Glutamatergic neuron (in vitro differentiated cells): ENCODE data around the gene INSC. TPM values are rescaled to one million over a fixed set of nuclear protein-coding genes. Genes with fewer than 3 reads are reported as not detected.

ENCODE experiments used
- DNase-seq: peaks from one replicate; pipeline ENCODE4 v3.0.0; 2022
- H3K27ac Mint-ChIP-seq: one replicate; pipeline ENCODE4 v1.8.0; 2020; ENCODE audit warnings: mild to moderate bottlenecking, mixed read lengths, inconsistent platforms; ENCODE audit not compliant: unreplicated experiment
- H3K27me3 Mint-ChIP-seq: one replicate; pipeline ENCODE4 v1.8.0; 2020; ENCODE audit warnings: mild to moderate bottlenecking, moderate library complexity, mixed read lengths, inconsistent platforms; ENCODE audit not compliant: unreplicated experiment
- H3K36me3 Mint-ChIP-seq: one replicate; pipeline ENCODE4 v1.8.0; 2020; ENCODE audit warnings: mild to moderate bottlenecking, mixed read lengths, inconsistent platforms; ENCODE audit not compliant: unreplicated experiment
- H3K4me1 Mint-ChIP-seq: one replicate; pipeline ENCODE4 v1.8.0; 2020; ENCODE audit warnings: mild to moderate bottlenecking, low read depth, mixed read lengths, inconsistent platforms; ENCODE audit not compliant: unreplicated experiment
- H3K4me3 Mint-ChIP-seq: one replicate; pipeline ENCODE4 v1.8.0; 2020; ENCODE audit warnings: mild to moderate bottlenecking, mixed read lengths, inconsistent platforms; ENCODE audit not compliant: unreplicated experiment
- H3K9me3 Mint-ChIP-seq: one replicate; pipeline ENCODE4 v1.8.0; 2020; ENCODE audit warnings: mild to moderate bottlenecking, moderate library complexity, mixed read lengths, inconsistent platforms; ENCODE audit not compliant: unreplicated experiment
- total RNA-seq: library from RNA; stranded (reverse); fragmentation: NEBNext Ultra II Directional; extraction: Animal tissue kit (Norgen Biotek cat#: 25700); gene quantifications from one replicate; pipeline ENCODE4 v1.2.1, GENCODE V29; 2021; ENCODE audit not compliant: unreplicated experiment
- TF ChIP-seq, protein P1 (sequence below): fragments of 200-600 bp; sonication (generic); IDR thresholded peaks from one replicate; pipeline ENCODE4 v1.5.0; 2021; ENCODE audit not compliant: partially characterized antibody, unreplicated experiment

INSC gene
- total RNA-seq, 1 donor from 2014 or later, result not detected

GRCh38 chr11:15150507-15150906 lies 35.8 kb downstream of the INSC start:
- H3K36me3 Mint-ChIP-seq, result peaks cover 3% of the 10 kb centered on the region

DNA sequence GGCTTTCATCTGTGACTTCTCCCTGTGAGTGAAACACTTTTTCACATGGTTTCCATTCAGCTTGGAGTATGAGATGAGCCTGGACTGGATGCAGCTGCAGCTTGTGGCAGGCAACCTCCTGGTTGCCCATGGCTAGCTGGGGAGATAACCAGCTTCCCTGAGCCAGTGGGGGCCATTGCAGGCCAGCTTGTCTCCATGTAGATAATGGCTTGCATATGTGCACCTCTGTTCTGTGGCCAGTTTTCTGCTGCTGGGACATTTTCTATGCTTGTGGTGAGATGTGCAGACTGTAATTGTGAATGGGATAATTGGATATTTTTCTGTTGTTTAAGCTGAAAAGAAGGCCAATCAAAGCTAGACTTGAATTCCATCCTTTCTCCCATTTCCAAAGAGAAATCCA lies 38.5 kb downstream of the INSC start:
- H3K4me3 Mint-ChIP-seq, result no peak overlapping the region
- peaks cover 3% of the 10 kb centered on the region for H3K36me3 Mint-ChIP-seq
- no peaks in the 10 kb centered on the region for H3K27me3 Mint-ChIP-seq
- no peak overlapping the region for H3K27ac Mint-ChIP-seq
- no peaks in the 10 kb centered on the region for H3K9me3 Mint-ChIP-seq
- DNase-seq, result no peak
- H3K4me1 Mint-ChIP-seq, result no peaks in the 10 kb centered on the region
- TF ChIP-seq, protein P1, sequence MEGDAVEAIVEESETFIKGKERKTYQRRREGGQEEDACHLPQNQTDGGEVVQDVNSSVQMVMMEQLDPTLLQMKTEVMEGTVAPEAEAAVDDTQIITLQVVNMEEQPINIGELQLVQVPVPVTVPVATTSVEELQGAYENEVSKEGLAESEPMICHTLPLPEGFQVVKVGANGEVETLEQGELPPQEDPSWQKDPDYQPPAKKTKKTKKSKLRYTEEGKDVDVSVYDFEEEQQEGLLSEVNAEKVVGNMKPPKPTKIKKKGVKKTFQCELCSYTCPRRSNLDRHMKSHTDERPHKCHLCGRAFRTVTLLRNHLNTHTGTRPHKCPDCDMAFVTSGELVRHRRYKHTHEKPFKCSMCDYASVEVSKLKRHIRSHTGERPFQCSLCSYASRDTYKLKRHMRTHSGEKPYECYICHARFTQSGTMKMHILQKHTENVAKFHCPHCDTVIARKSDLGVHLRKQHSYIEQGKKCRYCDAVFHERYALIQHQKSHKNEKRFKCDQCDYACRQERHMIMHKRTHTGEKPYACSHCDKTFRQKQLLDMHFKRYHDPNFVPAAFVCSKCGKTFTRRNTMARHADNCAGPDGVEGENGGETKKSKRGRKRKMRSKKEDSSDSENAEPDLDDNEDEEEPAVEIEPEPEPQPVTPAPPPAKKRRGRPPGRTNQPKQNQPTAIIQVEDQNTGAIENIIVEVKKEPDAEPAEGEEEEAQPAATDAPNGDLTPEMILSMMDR, result no peak

More at GRCh38 chr11:15150507-15150906, 35.8 kb downstream of the INSC start:
- H3K4me1 Mint-ChIP-seq, result no peaks in the 10 kb centered on the region
- H3K4me3 Mint-ChIP-seq, result no peak overlapping the region
- no peaks in the 10 kb centered on the region for H3K9me3 Mint-ChIP-seq
- no peak overlapping the region for H3K27ac Mint-ChIP-seq
- peaks cover 2% of the 10 kb centered on the region for H3K27me3 Mint-ChIP-seq
- TF ChIP-seq, protein P1, result no peak
- no peak for DNase-seq

- H3K4me3 Mint-ChIP-seq, result no peak overlapping the region
- peaks cover 3% of the 10 kb centered on the region for H3K36me3 Mint-ChIP-seq
- no peak for DNase-seq
- TF ChIP-seq, protein P1, result no peak
- H3K27me3 Mint-ChIP-seq, result no peaks in the 10 kb centered on the region
- no peaks in the 10 kb centered on the region for H3K9me3 Mint-ChIP-seq
- H3K27ac Mint-ChIP-seq, result no peak overlapping the region
- H3K4me1 Mint-ChIP-seq, result no peaks in the 10 kb centered on the region
Measured at GRCh38 chr11:15157181-15157580, 42.5 kb downstream of the INSC start.

GRCh38 chr11:15157606-15158137 lies 42.9 kb downstream of the INSC start:
- no peak for DNase-seq
- Mint-ChIP-seq H3K27me3 (no peaks in the 10 kb centered on the region), H3K4me1 (no peaks in the 10 kb centered on the region), H3K9me3 (no peaks in the 10 kb centered on the region), H3K36me3 (no peaks in the 10 kb centered on the region), H3K27ac (peak overlapping the region; percentile 18), H3K4me3 (no peak overlapping the region)
- TF ChIP-seq, protein P1, result no peak

DNA sequence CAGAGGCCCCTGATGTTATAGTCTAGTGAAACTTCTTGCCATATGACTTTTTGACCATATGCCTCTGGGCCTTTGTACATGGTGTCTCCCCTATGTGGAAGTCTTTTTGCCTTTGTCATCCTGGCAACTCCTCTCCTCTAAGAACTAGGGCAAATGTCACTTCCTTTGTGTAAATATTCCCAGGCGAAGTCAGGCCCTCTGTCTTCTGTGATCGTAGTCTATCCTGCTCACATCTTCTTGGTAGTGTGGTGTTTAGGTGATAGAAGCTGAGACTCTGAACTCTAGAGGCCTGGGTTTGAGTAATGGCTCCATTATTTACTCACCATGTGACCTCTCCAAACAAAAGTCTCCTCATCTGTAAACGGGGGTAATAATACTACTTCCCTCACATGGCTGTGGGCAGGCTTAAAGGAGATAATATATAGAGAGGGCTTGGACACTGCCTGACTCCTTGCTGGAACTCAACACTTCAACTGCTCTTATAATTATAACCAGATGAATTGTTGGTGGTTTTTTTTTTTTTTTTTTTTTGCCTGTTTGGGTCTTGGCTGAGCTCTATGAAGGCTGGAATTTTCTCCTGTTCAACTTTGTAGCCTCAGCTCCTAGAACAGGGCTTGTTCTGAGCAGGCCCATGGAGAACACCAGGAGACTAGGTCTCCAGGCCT lies 43.8 kb downstream of the INSC start:
- no peak for DNase-seq
- Mint-ChIP-seq H3K27ac (no peak overlapping the region), H3K4me3 (no peak overlapping the region), H3K27me3 (no peaks in the 10 kb centered on the region), H3K4me1 (no peaks in the 10 kb centered on the region), H3K36me3 (no peaks in the 10 kb centered on the region), H3K9me3 (no peaks in the 10 kb centered on the region)
- TF ChIP-seq, protein P1, result no peak
